Motor neuron (in vitro differentiated cells): Measurements from ENCODE around the gene ATP10B. TPM values are rescaled to one million over a fixed set of nuclear protein-coding genes. Genes with fewer than 3 reads are reported as not detected.

Experiments
- ATAC-seq, 8 experiments: fragments of 200-7000 bp; cut with Tn5 transposase; replicated peaks in 6 of 8; 2 replicates each; pipeline ENCODE4 v1.8.0; 2021; ENCODE audit warnings: mild to moderate bottlenecking in 8 of 8, moderate library complexity in 8 of 8
- H3K27ac ChIP-seq, 2 donors: fragments of 250-450 bp; sonication (Bioruptor Pico); 2 replicates each; pipeline ENCODE4 v1.9.0; 2021; ENCODE audit warnings: antibody characterized with exemption in 2 of 2, mild to moderate bottlenecking in 2 of 2, moderate library complexity in 1 of 2
- H3K4me1 ChIP-seq, 2 donors: fragments of 250-450 bp; sonication (Bioruptor Pico); replicated peaks in 1 of 2; 2 replicates each; pipeline ENCODE4 v1.6.1; 2021; ENCODE audit warnings: antibody characterized with exemption in 2 of 2, mild to moderate bottlenecking in 2 of 2, moderate library complexity in 1 of 2
- H3K4me3 ChIP-seq, 5 donors: fragments of 250-450 bp; sonication (Bioruptor Pico); 2 replicates each; pipeline ENCODE4 v1.9.0; 2021; ENCODE audit warnings: antibody characterized with exemption in 5 of 5, mild to moderate bottlenecking in 5 of 5, moderate library complexity in 4 of 5
- WGBS, 10 experiments: fragments of 450-650 bp; shearing (Covaris generic); methylation state at CpG; one replicate each; pipeline ENCODE4 v1.0.0; 2022; 5-methylcytosine and 5-hydroxymethylcytosine counted together
- in situ Hi-C, 9 experiments: fragments of 400-800 bp; cut with MboI; loops; one replicate each; pipeline ENCODE4 v1.15.0; 2021; ENCODE audit warnings: low sequenced_read_pairs in 9 of 9, low pct_unique_long_range_greater_than_20kb in 2 of 9; ENCODE audit not compliant: unreplicated experiment in 9 of 9
- total RNA-seq, 8 experiments: library from RNA; unstranded; fragments of 300-600 nt; gene quantifications; 2 replicates each; pipeline versions ENCODE4 v1.2.3 to v1.2.4, GENCODE V29; 2022

Gene ATP10B
- total RNA-seq, 8 experiments from 2014 or later = 0.05 to 0.76 (median 0.42) TPM; not detected in 1

DNA sequence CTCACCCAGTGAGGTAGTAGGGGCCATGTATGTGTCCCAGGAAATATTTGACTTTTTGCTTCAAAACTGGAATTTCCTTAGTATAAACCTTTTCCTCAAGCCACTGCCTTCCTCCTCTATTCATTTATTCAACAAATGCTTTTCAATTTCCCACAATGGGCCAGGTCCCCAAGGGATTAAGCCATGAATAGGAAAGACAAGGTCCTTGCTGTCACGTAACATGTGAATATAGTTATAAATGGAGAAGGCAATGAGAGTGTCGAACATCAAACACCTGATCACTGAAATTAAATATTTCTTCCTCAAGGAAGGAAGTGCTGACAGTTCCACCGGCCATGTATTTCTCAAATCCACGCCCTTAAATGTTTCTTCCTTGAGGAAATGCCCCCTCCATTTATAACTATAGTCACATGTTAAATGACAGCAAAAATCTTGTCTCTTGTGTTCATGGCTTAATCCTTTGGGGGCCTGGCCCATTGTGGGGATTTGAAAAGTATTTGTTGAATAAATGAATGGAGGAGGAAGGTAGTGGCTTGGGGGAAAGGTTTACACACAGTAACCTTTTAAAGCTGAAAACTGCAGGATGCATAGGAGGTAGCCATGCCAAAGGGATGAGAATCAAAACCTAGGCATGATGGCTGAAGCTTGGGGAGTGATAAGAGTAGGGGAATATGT, 284.8 kb downstream of the ATP10B start:
- H3K27ac ChIP-seq = no peak overlapping the region
- in situ Hi-C loops = no loop called here
- WGBS, 10 experiments = 14 to 83% (median 60%) methylated on average over 2 to 4 of the region's 4 CpGs
- H3K4me3 ChIP-seq = no peak overlapping the region
- peaks cover 0 to 3% of the 10 kb centered on the region in 2 donors for H3K4me1 ChIP-seq
- ATAC-seq = no peak

DNA sequence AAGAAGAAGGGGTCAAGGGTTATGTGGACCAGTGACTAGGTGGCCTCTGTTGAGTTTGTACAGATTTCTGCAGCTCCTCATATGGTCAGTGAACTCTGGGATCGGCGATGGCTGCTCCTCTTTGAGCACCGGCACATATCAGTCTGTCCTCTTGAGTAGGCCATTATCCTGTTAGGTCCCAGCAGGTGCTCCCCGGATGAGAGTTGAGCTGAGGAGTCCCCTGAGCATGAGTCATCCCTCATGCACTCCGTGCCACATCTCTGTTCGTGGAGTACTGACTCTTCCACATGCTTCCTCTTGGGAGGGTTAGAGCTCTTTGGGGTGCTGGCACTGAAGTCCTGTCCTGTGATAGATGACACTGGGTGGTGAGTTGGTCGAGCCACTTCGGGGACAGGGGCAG, 286.6 kb downstream of the ATP10B start:
- Histone ChIP-seq H3K27ac (no peak overlapping the region), H3K4me3 (no peak overlapping the region), H3K4me1 (peaks cover 0 to 3% of the 10 kb centered on the region in 2 donors)
- WGBS, 10 experiments = 8 to 89% (median 71%) methylated on average over 1 to 5 of the region's 8 CpGs; no CpG with 5 or more reads in 4 of the 10 experiments
- in situ Hi-C loops = no loop called here
- no peak for ATAC-seq

DNA sequence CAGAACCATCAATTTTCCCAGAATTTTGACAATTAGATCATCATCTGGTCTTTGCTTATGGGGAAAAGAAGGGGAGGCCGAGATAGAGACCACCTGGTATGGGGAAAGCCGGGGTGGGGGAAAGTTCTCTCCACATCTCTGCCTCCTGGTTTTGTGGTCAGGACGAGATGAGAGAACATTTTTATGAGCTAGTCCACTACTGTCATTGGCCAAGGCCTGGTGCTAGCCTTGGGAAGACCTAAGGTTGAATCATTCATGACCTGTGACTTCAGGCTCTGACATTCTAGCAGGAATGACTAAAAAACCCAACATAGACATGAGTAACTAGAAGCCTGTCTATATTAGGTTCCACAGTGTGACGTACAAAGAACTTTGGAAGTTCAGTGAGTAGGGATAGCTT, 295.2 kb downstream of the ATP10B start:
- in situ Hi-C loops = no loop called here
- H3K4me3 ChIP-seq = no peak overlapping the region
- no peak overlapping the region for H3K27ac ChIP-seq
- ATAC-seq = no peak
- H3K4me1 ChIP-seq = peaks cover 2 to 3% of the 10 kb centered on the region in 2 donors
- 33 to 100% (median 81%) methylated on average over 1 to 4 of the region's 4 CpGs; no CpG with 5 or more reads in 5 of the 10 experiments for WGBS, 10 experiments

DNA sequence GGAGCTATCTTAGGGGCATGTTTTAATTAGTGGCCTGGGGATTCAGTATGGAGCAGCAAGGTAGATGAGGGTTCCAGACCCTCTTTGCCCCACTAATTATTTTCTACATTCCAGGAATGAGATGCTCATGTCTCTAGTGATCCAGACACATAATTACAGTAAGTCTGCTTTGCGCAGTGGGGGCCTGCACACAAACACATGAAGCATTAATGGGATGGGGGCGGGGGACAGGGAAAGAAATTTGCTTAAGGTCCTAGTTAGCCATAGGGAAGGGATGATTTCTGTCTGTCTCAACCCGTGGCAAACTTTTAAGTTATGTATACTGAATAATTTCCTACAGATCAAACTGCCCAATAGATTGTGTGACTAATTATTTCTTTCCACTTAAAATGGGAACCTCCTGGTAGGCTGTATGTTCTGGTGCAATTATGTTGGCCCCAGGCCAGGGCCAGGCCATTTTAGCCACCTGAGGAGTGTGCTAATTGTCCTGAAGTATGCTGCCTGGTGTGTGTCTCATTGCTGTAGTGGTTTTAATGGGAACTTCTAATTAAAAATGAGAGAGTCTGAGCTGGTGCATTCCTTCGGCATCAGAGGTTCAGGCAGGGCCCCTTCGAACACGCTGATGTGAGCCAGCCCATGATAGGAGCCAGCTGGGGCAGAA, 295.9 kb downstream of the ATP10B start:
- Histone ChIP-seq H3K27ac (no peak overlapping the region), H3K4me1 (peaks cover 2 to 3% of the 10 kb centered on the region in 2 donors), H3K4me3 (no peak overlapping the region)
- WGBS, 10 experiments = 0 to 87% (median 60%) methylated on average over 1 to 4 of the region's 6 CpGs; no CpG with 5 or more reads in 4 of the 10 experiments
- no peak for ATAC-seq
- in situ Hi-C loops = no loop called here

DNA sequence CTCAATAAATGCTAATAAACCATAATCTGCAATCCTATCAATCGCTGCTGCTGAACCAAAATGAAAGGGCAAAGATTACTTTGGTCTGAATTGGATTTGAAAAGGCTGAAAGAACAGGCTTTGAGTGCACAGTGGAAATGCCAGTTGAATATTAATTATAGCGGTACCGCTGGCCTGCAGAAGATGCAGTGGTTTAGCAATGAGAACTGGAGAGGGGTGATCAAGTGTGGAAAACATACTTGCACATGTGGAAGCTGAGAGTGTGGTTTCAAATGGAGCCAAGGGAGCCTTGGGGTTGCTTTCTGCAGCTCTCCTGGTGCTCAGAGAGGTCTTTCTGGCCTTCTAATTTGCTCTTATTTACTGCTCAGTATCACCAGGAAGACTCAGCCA, 296.4 kb downstream of the ATP10B start:
- Histone ChIP-seq H3K4me1 (peaks cover 2 to 3% of the 10 kb centered on the region in 2 donors), H3K27ac (no peak overlapping the region), H3K4me3 (no peak overlapping the region)
- WGBS, 10 experiments = 78 to 100% (median 88%) methylated on average over 1 to 2 of the region's 3 CpGs; no CpG with 5 or more reads in 4 of the 10 experiments
- ATAC-seq = no peak
- in situ Hi-C loops = no loop called here

DNA sequence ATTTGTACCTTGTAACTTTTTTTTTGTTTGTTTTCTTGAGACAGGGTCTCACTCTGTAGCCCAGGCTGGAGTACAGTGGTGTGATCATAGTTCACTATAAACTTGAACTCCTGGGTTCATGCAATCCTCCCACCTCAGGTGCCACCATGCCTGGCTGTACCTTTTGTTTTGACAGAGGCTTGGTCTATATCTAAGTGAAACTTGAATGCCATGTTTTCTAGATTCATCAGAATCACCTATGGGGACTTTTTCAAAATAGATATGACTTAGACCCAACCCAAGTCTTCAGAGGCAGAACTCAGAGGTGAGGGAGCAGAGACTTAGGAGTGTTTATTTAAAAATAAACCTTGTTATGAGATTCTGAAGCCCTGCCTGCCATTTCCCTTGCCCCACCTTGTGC, 301.9 kb downstream of the ATP10B start:
- in situ Hi-C loops = no loop called here
- ATAC-seq = no peak
- H3K27ac ChIP-seq = no peak overlapping the region
- H3K4me1 ChIP-seq = no peaks in the 10 kb centered on the region
- no peak overlapping the region for H3K4me3 ChIP-seq

DNA sequence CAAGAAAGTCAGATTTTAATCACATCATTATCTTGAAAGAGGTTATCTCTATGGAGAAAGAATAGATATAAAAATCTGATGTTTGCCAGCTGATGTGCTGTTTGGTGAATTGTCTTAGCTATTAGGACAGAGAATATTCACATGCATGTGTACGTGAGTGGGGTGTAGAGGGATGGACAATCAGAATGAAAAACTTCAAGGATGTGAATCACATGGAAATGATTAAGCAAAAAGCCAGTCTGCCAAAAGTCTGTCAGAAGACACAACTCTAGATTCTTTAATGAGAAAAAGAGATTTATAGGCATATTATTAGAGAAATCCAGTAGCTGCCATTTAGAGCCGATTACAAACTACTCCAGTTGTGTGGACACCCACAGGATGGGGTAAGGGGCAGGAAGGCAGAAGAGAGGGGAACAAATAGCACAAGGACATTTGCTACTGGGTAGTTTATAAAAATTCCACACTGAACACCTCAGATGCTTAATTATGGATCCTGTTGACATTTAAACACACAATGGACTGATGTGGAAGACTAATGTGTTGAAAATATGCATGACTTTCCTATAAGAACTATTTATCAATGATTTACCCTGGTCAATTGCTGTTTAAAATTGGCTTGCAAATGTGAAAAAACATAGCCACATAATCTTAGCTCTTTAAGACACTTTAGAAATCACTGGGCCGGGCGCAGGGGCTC, 302.9 kb downstream of the ATP10B start:
- Histone ChIP-seq H3K27ac (no peak overlapping the region), H3K4me3 (no peak overlapping the region), H3K4me1 (no peaks in the 10 kb centered on the region)
- WGBS, 10 experiments = 0 to 100% (median 74%) methylated on average over 1 to 3 of the region's 4 CpGs; no CpG with 5 or more reads in 1 of the 10 experiments
- peak in 1 of 8 experiments; percentile 46 for ATAC-seq
- in situ Hi-C loops = no loop called here

DNA sequence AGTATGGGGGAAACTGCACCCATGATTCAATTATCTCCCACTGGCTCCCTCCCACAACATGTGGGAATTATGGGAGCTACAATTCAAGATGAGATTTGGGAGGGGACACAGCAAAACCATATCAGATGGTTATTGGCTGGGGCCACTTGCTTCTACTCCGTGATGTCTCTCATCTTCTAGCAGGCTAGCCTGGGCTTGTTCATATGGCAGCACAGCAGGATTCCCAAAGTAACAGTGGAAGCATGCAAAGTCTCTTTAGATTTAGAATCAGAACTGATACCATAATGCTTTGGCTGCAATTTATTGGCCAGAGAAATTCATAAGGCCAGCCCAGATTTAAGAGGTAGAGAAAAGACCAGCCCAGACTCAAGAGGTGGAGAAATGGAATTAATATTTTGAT, 304.1 kb downstream of the ATP10B start:
- WGBS, 10 experiments = 20 to 88% (median 57%) methylated on average over 1 of the region's 1 CpG; no CpG with 5 or more reads in 6 of the 10 experiments
- Histone ChIP-seq H3K27ac (no peak overlapping the region), H3K4me1 (no peaks in the 10 kb centered on the region), H3K4me3 (no peak overlapping the region)
- in situ Hi-C loops = no loop called here
- ATAC-seq = no peak

DNA sequence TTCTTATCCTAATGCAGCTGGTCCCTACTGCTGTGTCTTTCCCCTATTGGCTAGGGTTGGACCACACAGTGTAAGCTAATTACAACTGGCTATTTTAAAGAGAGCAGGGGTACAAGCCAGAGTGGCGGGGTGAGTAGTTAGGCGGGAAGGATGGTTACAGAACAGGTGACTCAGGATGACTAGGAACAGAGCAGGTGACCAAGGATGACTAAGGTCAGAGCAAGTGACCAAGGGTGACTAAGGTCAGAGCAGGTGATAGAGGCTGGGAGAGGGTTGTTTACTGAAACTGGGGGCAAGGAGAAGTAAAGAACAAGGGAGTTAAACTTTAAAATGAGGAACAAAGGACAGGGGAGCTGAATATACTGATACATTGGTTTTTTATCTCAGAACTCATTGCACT, 304.9 kb downstream of the ATP10B start:
- in situ Hi-C loops = no loop called here
- Histone ChIP-seq H3K27ac (no peak overlapping the region), H3K4me1 (no peaks in the 10 kb centered on the region), H3K4me3 (no peak overlapping the region)
- ATAC-seq = no peak
- 58 to 100% (median 83%) methylated on average over 2 of the region's 2 CpGs; no CpG with 5 or more reads in 4 of the 10 experiments for WGBS, 10 experiments

DNA sequence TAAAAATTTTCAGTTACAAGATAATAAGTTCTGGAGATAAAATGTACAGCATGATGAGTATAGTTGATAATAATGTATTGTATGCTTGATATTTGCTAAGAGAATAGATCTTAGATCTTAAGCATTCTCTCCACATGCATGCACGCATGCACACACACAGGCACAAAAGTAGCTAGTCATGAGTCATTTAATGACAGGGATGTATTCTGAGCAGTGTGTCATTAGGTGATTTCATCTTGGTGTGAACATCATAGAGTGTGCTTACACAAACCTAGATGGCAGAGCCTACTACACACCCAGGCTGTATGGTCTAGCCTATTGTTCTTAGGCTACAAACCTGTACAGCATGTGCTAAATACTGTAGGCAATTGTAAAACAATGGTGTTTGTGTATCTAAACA, 306.2 kb downstream of the ATP10B start:
- no peaks in the 10 kb centered on the region for H3K4me1 ChIP-seq
- peak in 1 of 8 experiments; percentile 35 for ATAC-seq
- 20 to 100% (median 88%) methylated on average over 1 of the region's 1 CpG; no CpG with 5 or more reads in 5 of the 10 experiments for WGBS, 10 experiments
- H3K27ac ChIP-seq = no peak overlapping the region
- in situ Hi-C loops = no loop called here
- no peak overlapping the region for H3K4me3 ChIP-seq

DNA sequence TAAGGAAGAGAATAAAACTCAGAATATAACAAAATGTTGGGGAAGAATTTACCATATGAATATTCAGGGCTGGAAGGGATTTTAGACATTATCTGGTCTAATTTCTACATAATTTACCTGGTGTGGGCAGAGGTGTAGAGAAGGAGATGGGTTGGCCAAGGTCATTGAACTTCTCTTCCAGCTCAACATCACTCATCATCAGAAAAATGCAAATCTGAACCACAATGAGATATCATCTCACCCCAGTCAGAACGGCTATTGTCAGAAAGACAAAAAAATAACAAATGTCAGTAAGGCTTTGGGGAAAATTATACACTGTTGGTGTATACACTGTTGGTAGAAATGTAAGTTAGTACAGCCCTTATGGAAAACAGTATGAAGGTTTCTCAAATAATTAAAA, 308.6 kb downstream of the ATP10B start:
- Histone ChIP-seq H3K4me1 (no peaks in the 10 kb centered on the region), H3K4me3 (no peak overlapping the region), H3K27ac (no peak overlapping the region)
- in situ Hi-C loops = no loop called here
- 0 to 100% (median 76%) methylated on average over 1 of the region's 1 CpG for WGBS, 10 experiments
- no peak for ATAC-seq

DNA sequence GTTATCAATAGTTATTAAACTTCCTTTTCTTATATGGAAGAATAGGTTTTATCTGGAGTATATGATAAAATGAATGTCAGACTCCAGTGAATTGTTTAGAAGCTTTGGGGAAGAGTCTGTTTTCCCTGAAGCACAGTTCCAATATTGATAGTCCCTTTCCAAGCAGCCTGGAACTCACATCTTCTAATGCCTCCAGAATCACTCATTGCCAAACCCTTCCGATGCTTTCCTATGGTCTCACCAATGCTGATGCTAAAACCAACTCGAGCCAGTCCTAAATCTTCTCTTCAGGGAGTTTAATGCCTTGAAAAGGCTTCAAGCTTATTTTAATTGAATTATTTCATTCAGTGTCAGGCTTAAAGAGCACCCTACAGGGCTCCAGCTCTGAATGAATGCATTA, 309.2 kb downstream of the ATP10B start:
- in situ Hi-C loops = no loop called here
- WGBS, 10 experiments = 60 to 100% (median 79%) methylated on average over 1 to 2 of the region's 2 CpGs; no CpG with 5 or more reads in 5 of the 10 experiments
- H3K4me3 ChIP-seq = no peak overlapping the region
- no peak for ATAC-seq
- H3K4me1 ChIP-seq = no peaks in the 10 kb centered on the region
- H3K27ac ChIP-seq = no peak overlapping the region

DNA sequence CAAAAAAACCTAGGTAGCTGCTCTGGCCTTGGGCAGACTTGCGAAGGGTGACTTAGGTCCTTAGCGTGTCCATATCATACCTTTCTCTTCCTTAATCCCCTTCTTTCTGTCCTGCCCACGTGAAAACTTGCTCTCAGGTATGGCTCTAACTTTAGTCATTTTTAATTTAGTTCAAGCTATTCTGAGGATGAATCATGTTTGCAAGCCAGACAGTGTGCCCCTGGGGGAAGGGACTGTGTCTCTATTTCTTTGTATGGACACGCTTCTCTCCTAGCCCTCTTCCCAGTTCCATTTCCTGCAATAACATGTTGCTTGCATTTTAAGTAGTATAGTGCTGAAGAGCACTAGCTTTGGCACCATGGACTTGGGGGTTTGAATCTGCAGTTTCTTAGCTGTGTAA, 309.7 kb downstream of the ATP10B start:
- no peaks in the 10 kb centered on the region for H3K4me1 ChIP-seq
- no peak overlapping the region for H3K4me3 ChIP-seq
- ATAC-seq = no peak
- 0 to 100% (median 92%) methylated on average over 1 to 4 of the region's 4 CpGs; no CpG with 5 or more reads in 2 of the 10 experiments for WGBS, 10 experiments
- H3K27ac ChIP-seq = no peak overlapping the region
- in situ Hi-C loops = no loop called here
